IPS-18a (cell line): ENCODE measurements around the gene SLC6A14.

ENCODE experiments used
- H3K27ac ChIP-seq: one replicate; pipeline ENCODE4 v1.5.1; 2013; ENCODE audit warnings: low read length
- H3K27me3 ChIP-seq: one replicate; pipeline ENCODE4 v1.6.1; 2013; ENCODE audit warnings: mild to moderate bottlenecking, low read length; ENCODE audit not compliant: control insufficient read depth, insufficient read depth
- H3K36me3 ChIP-seq: one replicate; pipeline ENCODE4 v1.6.1; 2013; ENCODE audit warnings: low read depth, low read length; ENCODE audit not compliant: control insufficient read depth
- H3K4me1 ChIP-seq: one replicate; pipeline ENCODE4 v1.6.1; 2013; ENCODE audit warnings: low read depth, low read length; ENCODE audit not compliant: control insufficient read depth
- H3K4me3 ChIP-seq: one replicate; pipeline ENCODE4 v1.5.1; 2013; ENCODE audit warnings: low read length
- H3K9ac ChIP-seq: one replicate; pipeline ENCODE4 v1.6.1; 2013; ENCODE audit warnings: mild to moderate bottlenecking, low read length, moderate library complexity
- H3K9me3 ChIP-seq: one replicate; pipeline ENCODE4 v1.6.1; 2013; ENCODE audit warnings: low read depth, low read length; ENCODE audit not compliant: control insufficient read depth

SLC6A14 gene

GRCh38 chrX:116490104-116490503, 53.7 kb downstream of the SLC6A14 start:
- no peak overlapping the region for H3K9ac ChIP-seq

GRCh38 chrX:116493271-116493670, 56.9 kb downstream of the SLC6A14 start:
- Histone ChIP-seq H3K27me3 (no peaks in the 10 kb centered on the region), H3K27ac (no peak overlapping the region)

More at GRCh38 chrX:116490104-116490503, 53.7 kb downstream of the SLC6A14 start:
- H3K4me3 ChIP-seq = no peak overlapping the region
- H3K9me3 ChIP-seq = no peaks in the 10 kb centered on the region
- H3K27ac ChIP-seq = no peak overlapping the region
- no peaks in the 10 kb centered on the region for H3K27me3 ChIP-seq
- no peaks in the 10 kb centered on the region for H3K4me1 ChIP-seq
- no peaks in the 10 kb centered on the region for H3K36me3 ChIP-seq

DNA sequence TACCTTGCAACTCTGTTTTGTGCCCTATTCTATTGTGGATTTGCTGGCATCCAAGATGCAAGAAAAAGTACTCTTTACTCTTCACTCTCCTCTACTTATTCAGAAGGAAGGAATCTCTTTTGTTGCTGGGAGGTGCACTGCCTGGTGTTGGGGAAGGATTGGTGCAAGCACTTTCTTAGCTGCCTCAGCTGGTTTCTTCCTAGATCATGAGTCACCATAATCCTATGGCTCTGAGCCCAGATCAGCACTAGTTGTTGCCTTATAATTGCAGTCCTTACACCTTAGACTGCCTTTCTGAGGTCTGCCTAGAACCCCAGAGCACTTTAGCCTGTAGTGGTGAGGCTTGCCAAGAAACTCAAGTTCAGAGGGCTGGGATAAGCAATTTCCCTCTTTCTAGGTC, 63.4 kb downstream of the SLC6A14 start:
- no peak overlapping the region for H3K27ac ChIP-seq
- H3K36me3 ChIP-seq = no peaks in the 10 kb centered on the region
- no peaks in the 10 kb centered on the region for H3K27me3 ChIP-seq
- H3K4me1 ChIP-seq = no peaks in the 10 kb centered on the region
- H3K4me3 ChIP-seq = no peak overlapping the region
- H3K9me3 ChIP-seq = no peaks in the 10 kb centered on the region
- no peak overlapping the region for H3K9ac ChIP-seq

More at GRCh38 chrX:116493271-116493670, 56.9 kb downstream of the SLC6A14 start:
- no peak overlapping the region for H3K9ac ChIP-seq
- H3K9me3 ChIP-seq = no peaks in the 10 kb centered on the region
- no peaks in the 10 kb centered on the region for H3K4me1 ChIP-seq
- no peak overlapping the region for H3K4me3 ChIP-seq
- no peaks in the 10 kb centered on the region for H3K36me3 ChIP-seq
